ENCODE results near the gene REN. TPM values are rescaled to one million over a fixed set of nuclear protein-coding genes. Genes with fewer than 3 reads are reported as not detected.

The REN gene
- total RNA-seq, 1 experiment from 2014 or later: not detected

DNA sequence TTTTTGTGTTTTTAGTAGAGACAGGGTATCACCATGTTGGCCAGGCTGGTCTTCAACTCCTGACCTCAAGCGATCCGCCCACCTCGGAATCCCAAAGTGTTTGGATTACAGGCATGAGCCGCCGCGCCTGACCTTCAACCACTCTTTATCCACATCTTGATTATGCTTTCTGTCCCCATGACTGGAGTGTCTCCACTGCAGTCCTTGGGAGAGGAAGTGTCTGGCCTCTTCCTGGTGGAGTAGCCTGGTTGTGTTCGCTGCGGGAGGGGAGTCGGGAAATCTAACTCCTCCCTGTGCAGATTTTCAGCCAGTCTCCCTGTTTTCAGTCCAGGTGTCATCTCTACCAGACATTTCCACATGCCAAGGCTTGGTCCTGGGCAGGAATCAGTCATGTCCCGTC lies 20.5 kb upstream of the REN start:
- H3K27ac ChIP-seq (ENCODE audit: insufficient read length, low read depth, low read length): no peak overlapping the region
- WGBS (ENCODE audit: extremely low coverage, insufficient read length, low lambda C conversion rate): no CpG with 5 or more reads among the region's 10 CpGs
- Mint-ChIP-seq H3K27me3 (ENCODE audit: low read depth) (peaks cover 58% of the 10 kb centered on the region), H3K36me3 (ENCODE audit: insufficient read depth in 1 of 3, low read depth in 3 of 3) (no peaks in the 10 kb centered on the region), H3K9me3 (no peaks in the 10 kb centered on the region), H3K4me1 (peaks cover 8 to 9% of the 10 kb centered on the region in 2 experiments), H3K27ac (no peak overlapping the region), H3K4me3 (no peak overlapping the region)
- TF ChIP-seq CTCF (conservative IDR thresholded peaks at IDR 0.05): no peak
- H2AK5ac ChIP-seq (ENCODE audit: insufficient read length, low read length): no peak overlapping the region
- no peaks in the 10 kb centered on the region for H3K9me3 ChIP-seq (ENCODE audit: control insufficient read depth, low read depth, low read length)
- no peak overlapping the region for H3K4ac ChIP-seq (ENCODE audit: low read depth, low read length)
- H3K23ac ChIP-seq (ENCODE audit: insufficient read length, low read depth, low read length): no peak overlapping the region
- no peak overlapping the region for H3K4me2 ChIP-seq (ENCODE audit: insufficient read depth, insufficient read length, low read length)
- H3K9ac ChIP-seq (ENCODE audit: extremely low read depth, insufficient read length, low read length): no peak overlapping the region
- H3K79me1 ChIP-seq (ENCODE audit: insufficient read depth, low read depth, low read length, poor library complexity, severe bottlenecking): no peaks in the 10 kb centered on the region
- no peak overlapping the region for H4K8ac ChIP-seq (replicated peaks; ENCODE audit: insufficient read length, low read depth, low read length)
- peaks cover 2% of the 10 kb centered on the region; the same call in 1 of the 2 replicates for H3K27me3 ChIP-seq (ENCODE audit: insufficient read depth, low read length)
- H4K20me1 ChIP-seq (ENCODE audit: control insufficient read depth, insufficient read depth, insufficient read length): no peaks in the 10 kb centered on the region
- H4K91ac ChIP-seq (ENCODE audit: insufficient read length, low read depth, low read length): no peak overlapping the region
- H2BK15ac ChIP-seq (ENCODE audit: low read depth, low read length): no peak overlapping the region
- no peak overlapping the region for H3K18ac ChIP-seq (ENCODE audit: insufficient read length, low read depth, low read length)
- no peak overlapping the region for H3K14ac ChIP-seq (ENCODE audit: insufficient read depth, low read length)
- DNase-seq: no peak
- H2BK5ac ChIP-seq (ENCODE audit: insufficient read length, low read length): no peak overlapping the region
- no peak overlapping the region for H4K5ac ChIP-seq (ENCODE audit: insufficient read length, low read depth, low read length)
- no peaks in the 10 kb centered on the region for H3K79me2 ChIP-seq (ENCODE audit: insufficient read depth, low read length)
- no peak overlapping the region for H3T11ph ChIP-seq (ENCODE audit: low read length)
- no peak overlapping the region for H2AFZ ChIP-seq (ENCODE audit: low read length)
- H3K56ac ChIP-seq (ENCODE audit: insufficient read length, low read depth, low read length): no peak overlapping the region
- H3K4me1 ChIP-seq (ENCODE audit: insufficient read depth, low read length): no peaks in the 10 kb centered on the region
- no peak overlapping the region for H2BK12ac ChIP-seq (ENCODE audit: insufficient read length, low read depth, low read length)
- no peak overlapping the region for H2BK20ac ChIP-seq (ENCODE audit: low read depth, low read length, poor library complexity, severe bottlenecking)
- H3K23me2 ChIP-seq (ENCODE audit: insufficient read length, low read depth, low read length, poor library complexity, severe bottlenecking): no peaks in the 10 kb centered on the region
- H2BK120ac ChIP-seq (ENCODE audit: low read depth, low read length, poor library complexity, severe bottlenecking): no peak overlapping the region

Data from H9 (cell line).